Tibial nerve (tissue), 4 donors: ENCODE data around the gene PLXNC1.

Experiments used
- CTCF ChIP-seq, 5 experiments: fragments of 200-600 bp in 3 of 5; fragments of 450-650 bp in 2 of 5; sonication (generic) in 3 of 5; IDR thresholded peaks; one replicate each; pipeline ENCODE4 v1.5.1; 2016 to 2019; ENCODE audit warnings: antibody characterized with exemption in 5 of 5, mild to moderate bottlenecking in 3 of 5, moderate library complexity in 2 of 5
- EP300 ChIP-seq, 2 donors: sonication (generic); formaldehyde crosslinking; IDR thresholded peaks; one replicate each; pipeline ENCODE4 v1.6.1; 2017; ENCODE audit warnings: antibody characterized with exemption in 2 of 2, mild to moderate bottlenecking in 1 of 2
- POLR2A ChIP-seq, 2 donors: fragments of 450-650 bp; IDR thresholded peaks; one replicate each; pipeline ENCODE4 v1.6.1; 2017; ENCODE audit warnings: antibody characterized with exemption in 2 of 2, mild to moderate bottlenecking in 2 of 2, moderate library complexity in 2 of 2

GRCh38 chr12:94157981-94158411, 9.6 kb downstream of the PLXNC1 start:
- TF ChIP-seq CTCF (IDR thresholded peaks at IDR 0.05) (no peak), POLR2A (IDR thresholded peaks at IDR 0.05) (no peak), EP300 (IDR thresholded peaks at IDR 0.05) (no peak)
